ENCODE measurements around the gene CIAO2B. TPM values are rescaled to one million over a fixed set of nuclear protein-coding genes. Genes with fewer than 3 reads are reported as not detected.

The CIAO2B gene
- total RNA-seq, 1 donor, result 97.4 TPM

GRCh38 chr16:66911112-66911511 is 23.1 kb downstream of the CIAO2B start:
- Histone ChIP-seq H3K36me3 (ENCODE audit: insufficient read depth, low read length) (no peaks in the 10 kb centered on the region), H3K4me1 (ENCODE audit: insufficient read depth, low read length) (no peaks in the 10 kb centered on the region), H3K79me2 (ENCODE audit: insufficient read depth, low read length) (no peaks in the 10 kb centered on the region), H3K27me3 (ENCODE audit: insufficient read depth, low read length) (peaks cover 30% of the 10 kb centered on the region), H3K4me3 (ENCODE audit: insufficient read depth, low read length) (no peak overlapping the region), H4K20me1 (ENCODE audit: insufficient read depth, low read length) (no peaks in the 10 kb centered on the region), H2AFZ (ENCODE audit: low read length) (no peak overlapping the region), H3K27ac (ENCODE audit: low read depth, low read length) (no peak overlapping the region), H3K4me2 (ENCODE audit: insufficient read depth, low read length) (no peak overlapping the region), H3K9me3 (ENCODE audit: low read depth, low read length) (no peaks in the 10 kb centered on the region)
- peak; percentile 86 for DNase-seq (ENCODE audit: insufficient read length, low spot score, missing footprints)
- TF ChIP-seq CTCF (IDR thresholded peaks at IDR 0.05; ENCODE audit: extremely low read depth, low read depth, low read length), result no peak

GRCh38 chr16:66910175-66910940 is 23.8 kb downstream of the CIAO2B start:
- H3K79me2 ChIP-seq (ENCODE audit: insufficient read depth, low read length), result no peaks in the 10 kb centered on the region
- H2AFZ ChIP-seq (ENCODE audit: low read length), result no peak overlapping the region
- no peaks in the 10 kb centered on the region for H3K4me1 ChIP-seq (ENCODE audit: insufficient read depth, low read length)
- no peak for TF ChIP-seq CTCF (IDR thresholded peaks at IDR 0.05; ENCODE audit: extremely low read depth, low read depth, low read length)
- H4K20me1 ChIP-seq (ENCODE audit: insufficient read depth, low read length), result no peaks in the 10 kb centered on the region
- no peak overlapping the region for H3K4me3 ChIP-seq (ENCODE audit: insufficient read depth, low read length)
- H3K9me3 ChIP-seq (ENCODE audit: low read depth, low read length), result no peaks in the 10 kb centered on the region
- peak; percentile 69 for DNase-seq (ENCODE audit: insufficient read length, low spot score, missing footprints)
- no peak overlapping the region for H3K4me2 ChIP-seq (ENCODE audit: insufficient read depth, low read length)
- H3K27ac ChIP-seq (ENCODE audit: low read depth, low read length), result no peak overlapping the region
- no peaks in the 10 kb centered on the region for H3K36me3 ChIP-seq (ENCODE audit: insufficient read depth, low read length)
- H3K27me3 ChIP-seq (ENCODE audit: insufficient read depth, low read length), result peaks cover 29% of the 10 kb centered on the region

- Histone ChIP-seq H3K4me2 (ENCODE audit: insufficient read depth, low read length) (no peak overlapping the region), H2AFZ (ENCODE audit: low read length) (no peak overlapping the region), H3K4me3 (ENCODE audit: insufficient read depth, low read length) (no peak overlapping the region), H3K27ac (ENCODE audit: low read depth, low read length) (no peak overlapping the region), H4K20me1 (ENCODE audit: insufficient read depth, low read length) (no peaks in the 10 kb centered on the region), H3K4me1 (ENCODE audit: insufficient read depth, low read length) (no peaks in the 10 kb centered on the region), H3K27me3 (ENCODE audit: insufficient read depth, low read length) (peaks cover 19% of the 10 kb centered on the region), H3K79me2 (ENCODE audit: insufficient read depth, low read length) (no peaks in the 10 kb centered on the region), H3K36me3 (ENCODE audit: insufficient read depth, low read length) (no peaks in the 10 kb centered on the region), H3K9me3 (ENCODE audit: low read depth, low read length) (no peaks in the 10 kb centered on the region)
- no peak for TF ChIP-seq CTCF (IDR thresholded peaks at IDR 0.05; ENCODE audit: extremely low read depth, low read depth, low read length)
- DNase-seq (ENCODE audit: insufficient read length, low spot score, missing footprints), result no peak
These were observed 25.2 kb downstream of the CIAO2B start for GRCh38 chr16:66908762-66909559.

- H3K79me2 ChIP-seq (ENCODE audit: insufficient read depth, low read length), result no peaks in the 10 kb centered on the region
- H3K27ac ChIP-seq (ENCODE audit: low read depth, low read length), result no peak overlapping the region
- H3K36me3 ChIP-seq (ENCODE audit: insufficient read depth, low read length), result no peaks in the 10 kb centered on the region
- no peak overlapping the region for H2AFZ ChIP-seq (ENCODE audit: low read length)
- H4K20me1 ChIP-seq (ENCODE audit: insufficient read depth, low read length), result no peaks in the 10 kb centered on the region
- H3K4me3 ChIP-seq (ENCODE audit: insufficient read depth, low read length), result no peak overlapping the region
- no peaks in the 10 kb centered on the region for H3K9me3 ChIP-seq (ENCODE audit: low read depth, low read length)
- H3K27me3 ChIP-seq (ENCODE audit: insufficient read depth, low read length), result peaks cover 19% of the 10 kb centered on the region
- no peak for TF ChIP-seq CTCF (IDR thresholded peaks at IDR 0.05; ENCODE audit: extremely low read depth, low read depth, low read length)
- H3K4me2 ChIP-seq (ENCODE audit: insufficient read depth, low read length), result no peak overlapping the region
- DNase-seq (ENCODE audit: insufficient read length, low spot score, missing footprints), result peak; percentile 61
- H3K4me1 ChIP-seq (ENCODE audit: insufficient read depth, low read length), result peaks cover 3% of the 10 kb centered on the region
These were observed 26.1 kb downstream of the CIAO2B start for GRCh38 chr16:66908116-66908515.
